NCI-H2029 (cell line): Measurements from ENCODE around the gene VCL.

Experiments used
- DNase-seq: peaks from one replicate; lab custom pipeline; 2025; lab: John Stamatoyannopoulos, UW

The VCL gene

DNA sequence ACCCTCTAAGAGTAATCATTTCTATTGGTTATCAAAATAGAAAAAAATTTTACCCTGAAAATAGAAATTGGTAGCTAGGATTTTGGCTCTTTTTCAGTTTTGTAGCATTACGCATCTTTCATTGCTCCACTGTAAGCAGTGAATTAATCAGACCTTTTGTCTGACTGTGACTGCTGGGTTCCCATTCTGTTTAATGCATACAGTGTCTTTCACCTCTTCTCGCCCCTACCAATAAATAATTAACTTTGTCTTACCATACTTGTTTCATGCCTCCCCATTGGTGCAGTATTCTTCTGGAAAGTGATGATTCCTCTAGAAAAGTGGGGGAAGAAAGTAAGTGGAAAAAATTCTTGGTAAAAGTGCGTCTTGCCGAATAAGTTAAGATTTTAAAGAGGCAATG, 79.5 kb downstream of the VCL start:
- no peak for DNase-seq

GRCh38 chr10:74078037-74078436, 80.1 kb downstream of the VCL start:
- DNase-seq: no peak

- DNase-seq: no peak
Observed at GRCh38 chr10:74079028-74079935, 81.4 kb downstream of the VCL start.

DNA sequence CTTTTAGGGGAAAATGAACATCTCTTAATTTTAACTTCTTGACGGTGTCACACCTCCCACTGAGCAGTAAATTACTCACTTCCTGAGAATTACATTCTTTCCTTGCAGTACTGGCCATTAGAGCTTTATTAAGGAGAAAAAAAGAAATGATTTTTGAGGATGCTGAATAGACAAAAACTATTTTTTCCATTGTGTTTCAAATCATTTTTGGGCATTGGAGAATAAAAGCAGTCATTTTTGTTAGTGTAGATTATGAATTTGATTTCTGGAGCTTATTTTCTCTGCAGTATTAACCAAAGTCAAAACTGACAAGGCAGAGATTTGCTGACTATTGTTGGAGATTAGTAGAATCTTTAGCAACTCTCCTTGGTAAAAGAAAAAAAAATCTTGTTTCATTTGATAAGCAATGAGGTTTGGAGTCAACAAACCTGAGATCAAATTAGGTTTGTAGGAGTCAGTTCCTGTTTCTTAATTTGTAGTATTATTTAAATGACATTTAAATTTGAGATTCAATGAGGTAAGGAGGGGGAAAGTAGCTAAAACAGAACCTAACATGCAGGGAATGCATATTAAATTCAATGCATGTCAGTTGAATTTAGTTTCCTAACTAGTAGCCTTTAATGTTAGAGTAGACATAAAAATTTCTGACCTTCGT, 82.1 kb downstream of the VCL start:
- DNase-seq: no peak

GRCh38 chr10:74081192-74081803, 83.4 kb downstream of the VCL start:
- no peak for DNase-seq

DNA sequence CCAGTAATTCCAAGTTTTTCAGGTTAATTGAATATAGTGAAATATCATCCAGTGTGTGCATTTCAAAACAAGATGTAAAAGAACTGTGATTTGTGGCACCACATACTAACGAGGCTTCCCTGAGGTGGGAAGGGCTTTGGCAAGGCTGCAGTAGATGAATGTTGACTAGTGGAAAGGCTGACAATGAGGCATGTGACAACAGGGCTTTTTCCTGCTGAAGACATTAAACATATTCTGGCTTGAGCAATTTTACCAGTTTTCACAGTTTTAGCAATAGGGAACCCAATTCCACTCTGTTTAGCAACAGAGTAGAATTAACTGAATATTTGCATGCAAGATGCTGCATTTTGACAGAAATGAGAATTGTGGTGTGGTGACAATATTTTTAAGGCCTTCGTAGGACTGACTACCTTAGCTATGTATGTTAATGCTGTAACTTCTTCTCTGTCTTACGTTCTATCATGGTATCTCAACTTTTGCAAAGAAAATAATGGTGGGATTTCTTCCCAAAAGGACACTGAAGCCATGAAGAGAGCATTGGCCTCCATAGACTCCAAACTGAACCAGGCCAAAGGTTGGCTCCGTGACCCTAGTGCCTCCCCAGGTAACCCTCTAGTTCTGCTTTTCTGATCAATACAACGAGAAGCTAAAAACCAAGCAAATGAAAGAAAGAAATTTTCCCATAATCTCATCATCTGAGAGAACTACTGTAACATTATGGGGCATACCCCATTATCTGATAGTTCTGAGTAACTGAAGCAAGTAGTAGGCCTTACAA, 84.2 kb downstream of the VCL start:
- DNase-seq: no peak

DNA sequence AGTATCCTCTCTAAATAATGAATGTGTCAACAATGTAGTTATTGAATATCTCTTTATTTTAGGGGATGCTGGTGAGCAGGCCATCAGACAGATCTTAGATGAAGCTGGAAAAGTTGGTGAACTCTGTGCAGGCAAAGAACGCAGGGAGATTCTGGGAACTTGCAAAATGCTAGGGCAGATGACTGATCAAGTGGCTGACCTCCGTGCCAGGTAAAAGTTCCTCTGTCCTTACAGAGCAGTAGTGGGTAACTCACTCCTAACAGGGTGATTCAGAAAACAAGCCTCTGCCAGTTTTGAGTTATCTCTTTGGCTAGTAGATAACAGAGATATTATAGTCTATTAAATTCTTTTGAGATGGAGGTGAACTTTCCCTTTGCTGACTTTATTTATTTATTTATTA, 85.4 kb downstream of the VCL start:
- no peak for DNase-seq

DNA sequence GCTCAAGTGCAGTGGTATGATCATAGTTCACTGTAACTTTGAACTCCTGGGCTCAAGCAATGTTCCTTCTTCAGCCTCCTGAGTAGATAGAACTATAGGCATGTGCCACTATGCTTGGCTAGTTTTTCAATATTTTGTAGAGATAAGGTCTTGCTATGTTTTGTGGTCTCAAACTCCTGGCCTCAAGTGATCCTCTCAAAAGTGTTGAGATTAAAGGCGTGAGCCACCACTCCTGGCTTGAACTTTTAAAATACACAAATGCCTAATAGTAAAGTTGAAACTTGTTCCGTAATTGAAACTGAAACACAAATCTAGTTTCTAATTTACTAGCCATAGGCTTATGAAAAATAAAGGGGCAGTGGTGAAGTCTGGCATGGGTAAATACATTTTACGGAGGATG, 87.0 kb downstream of the VCL start:
- DNase-seq: no peak

GRCh38 chr10:74086317-74086716, 88.4 kb downstream of the VCL start:
- no peak for DNase-seq

DNA sequence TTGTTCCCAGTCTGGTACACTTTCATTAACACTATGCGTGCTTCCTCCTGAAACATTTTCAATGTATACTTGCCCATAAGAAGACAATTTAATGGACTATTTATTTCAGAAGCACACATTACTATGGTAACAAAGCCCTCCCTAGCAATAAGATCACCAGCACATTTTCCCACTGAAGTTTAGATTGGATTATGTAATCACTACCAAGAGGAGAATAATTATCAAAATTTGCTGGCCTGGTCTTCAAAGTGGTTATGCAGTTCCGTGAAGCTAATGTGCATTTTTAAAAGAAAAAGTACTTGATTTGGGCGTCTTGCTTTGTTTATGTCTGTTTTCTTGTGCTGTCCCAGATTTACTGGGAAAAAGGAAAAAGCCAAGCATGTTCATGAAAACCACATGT, 90.8 kb downstream of the VCL start:
- DNase-seq: no peak

GRCh38 chr10:74092372-74092771, 94.5 kb downstream of the VCL start:
- DNase-seq: no peak

- DNase-seq: no peak
Observed at GRCh38 chr10:74093530-74094164, 95.7 kb downstream of the VCL start.

- no peak for DNase-seq
Observed at GRCh38 chr10:74094231-74094630, 96.3 kb downstream of the VCL start.

DNA sequence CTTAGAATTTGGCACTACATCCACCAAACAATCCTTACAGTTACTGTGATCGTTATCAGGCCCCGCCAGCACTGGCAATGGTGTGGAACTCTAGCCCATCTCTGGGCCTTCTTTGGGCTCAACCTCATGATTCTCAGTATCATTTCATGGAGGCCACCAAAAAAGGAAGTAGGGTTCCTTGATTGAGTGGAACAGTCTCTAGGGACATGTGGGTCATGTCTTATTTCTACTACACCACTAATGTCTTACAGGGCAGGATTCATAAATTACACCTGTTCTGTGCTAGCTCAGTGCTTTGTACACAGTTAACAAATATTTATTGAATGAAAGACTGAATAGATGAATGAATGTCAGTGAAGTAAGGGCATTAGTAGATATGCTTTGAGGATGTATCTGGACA, 98.9 kb downstream of the VCL start:
- DNase-seq: no peak

DNA sequence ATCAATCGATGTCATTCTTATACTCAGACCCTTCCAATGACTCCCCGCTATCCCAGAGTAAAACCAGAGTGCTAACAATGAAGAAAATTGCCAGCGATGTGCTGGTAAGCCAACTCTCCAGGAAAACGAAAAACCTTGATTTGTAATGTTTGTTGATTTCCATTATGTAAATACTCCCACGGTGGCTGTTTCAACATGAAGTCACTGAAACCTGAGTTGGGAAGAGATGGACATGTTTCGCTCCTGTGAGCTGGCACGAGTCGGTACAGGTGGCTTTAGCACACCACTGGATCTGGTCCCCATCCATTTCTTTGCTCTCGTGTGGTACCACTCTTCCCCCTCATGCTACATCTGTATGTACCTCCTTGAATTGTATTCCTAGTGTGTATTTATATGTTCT, 99.9 kb downstream of the VCL start:
- DNase-seq: peak; percentile 3

GRCh38 chr10:74099420-74099819, 101.5 kb downstream of the VCL start:
- DNase-seq: no peak

DNA sequence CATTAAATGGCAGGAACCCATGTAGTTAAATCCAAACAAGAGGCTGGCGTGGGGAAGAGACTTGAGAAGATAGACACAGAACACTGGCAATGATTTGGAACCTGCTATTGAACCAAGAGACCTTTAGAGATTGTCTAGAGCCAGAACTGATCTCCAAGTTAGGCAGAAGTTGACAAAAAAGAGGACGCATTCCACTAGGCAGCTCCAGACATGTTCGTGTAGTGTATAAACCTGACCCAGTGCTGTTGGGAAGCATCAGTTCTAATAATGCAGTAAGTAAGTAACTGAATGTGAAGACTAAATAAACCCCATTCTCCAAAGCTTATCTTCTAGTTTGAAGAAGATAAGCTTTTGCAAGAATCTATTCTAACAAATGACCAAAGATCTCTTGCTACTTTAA, 101.9 kb downstream of the VCL start:
- no peak for DNase-seq

DNA sequence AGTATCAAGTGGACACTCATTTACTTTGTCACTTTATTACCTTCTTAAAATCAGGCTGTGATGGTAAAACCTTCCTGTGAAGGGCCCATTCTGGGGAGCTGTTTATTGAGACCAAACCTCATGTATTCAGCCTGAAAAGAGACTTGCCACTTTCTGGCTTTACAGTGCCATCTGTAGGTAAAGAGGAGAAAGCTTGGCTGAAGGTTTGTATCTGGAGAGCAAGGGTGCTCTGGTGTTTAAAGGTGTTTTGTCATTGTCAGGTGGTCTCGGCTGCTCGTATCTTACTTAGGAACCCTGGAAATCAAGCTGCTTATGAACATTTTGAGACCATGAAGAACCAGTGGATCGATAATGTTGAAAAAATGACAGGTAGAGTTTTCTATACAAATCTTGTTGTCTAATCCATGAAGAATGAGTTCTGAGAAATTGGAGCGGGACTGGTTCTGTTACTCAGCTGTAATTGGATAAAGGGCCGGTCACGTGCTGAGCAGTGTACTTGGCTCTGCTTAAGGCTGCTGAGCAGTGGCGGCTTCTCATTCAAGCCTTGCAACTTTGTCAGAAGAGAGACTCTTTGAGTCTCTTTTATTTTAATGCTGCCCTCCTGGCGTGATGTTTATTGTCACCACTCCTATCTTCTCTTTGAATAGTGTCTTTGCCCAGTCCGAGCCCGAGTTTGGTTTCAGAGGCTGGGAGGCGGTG, 105.8 kb downstream of the VCL start:
- no peak for DNase-seq

GRCh38 chr10:74104480-74104879, 106.6 kb downstream of the VCL start:
- no peak for DNase-seq

GRCh38 chr10:74104996-74105395, 107.1 kb downstream of the VCL start:
- DNase-seq: no peak

DNA sequence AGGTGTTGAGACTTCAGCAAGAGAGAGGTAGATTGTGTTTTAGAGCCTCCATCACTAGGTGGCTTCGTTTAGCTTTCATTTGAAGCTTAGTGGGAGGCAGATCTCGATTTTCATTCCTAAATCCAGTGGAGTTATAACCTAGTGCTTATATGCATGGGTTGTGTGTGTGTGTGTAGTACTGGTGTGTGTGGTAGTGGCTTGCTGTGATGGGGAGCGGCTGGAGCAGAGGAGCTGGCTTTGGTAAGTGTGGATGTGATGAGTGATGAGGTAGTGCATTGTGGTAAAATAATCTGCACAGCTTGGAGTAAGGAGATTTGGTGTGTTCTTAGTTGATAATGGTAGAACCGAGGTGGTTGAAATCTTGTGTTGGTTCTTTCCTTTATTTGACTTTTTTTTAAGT, 109.5 kb downstream of the VCL start:
- no peak for DNase-seq
